Choroid plexus epithelial cell (primary cell): Measurements from ENCODE around the gene RANBP1.

Experiments used
- DNase-seq: peaks from one replicate; pipeline ENCODE4 v3.0.0-alpha.2; 2010; ENCODE audit warnings: low read depth
- H3K4me3 ChIP-seq: 2 replicates; pipeline ENCODE4 v1.5.1; 2011; ENCODE audit warnings: low read depth, mild to moderate bottlenecking, control low read depth, low read length, moderate library complexity
- TF ChIP-seq, protein P1 (sequence below): conservative IDR thresholded peaks from 2 replicates; pipeline ENCODE4 v1.5.1; 2011; ENCODE audit warnings: low read depth, mild to moderate bottlenecking, control low read depth, inconsistent platforms, low read length, moderate library complexity

RANBP1 gene

GRCh38 chr22:20105456-20106204 is 10.3 kb upstream of the RANBP1 start:
- H3K4me3 ChIP-seq, result no peak overlapping the region

DNA sequence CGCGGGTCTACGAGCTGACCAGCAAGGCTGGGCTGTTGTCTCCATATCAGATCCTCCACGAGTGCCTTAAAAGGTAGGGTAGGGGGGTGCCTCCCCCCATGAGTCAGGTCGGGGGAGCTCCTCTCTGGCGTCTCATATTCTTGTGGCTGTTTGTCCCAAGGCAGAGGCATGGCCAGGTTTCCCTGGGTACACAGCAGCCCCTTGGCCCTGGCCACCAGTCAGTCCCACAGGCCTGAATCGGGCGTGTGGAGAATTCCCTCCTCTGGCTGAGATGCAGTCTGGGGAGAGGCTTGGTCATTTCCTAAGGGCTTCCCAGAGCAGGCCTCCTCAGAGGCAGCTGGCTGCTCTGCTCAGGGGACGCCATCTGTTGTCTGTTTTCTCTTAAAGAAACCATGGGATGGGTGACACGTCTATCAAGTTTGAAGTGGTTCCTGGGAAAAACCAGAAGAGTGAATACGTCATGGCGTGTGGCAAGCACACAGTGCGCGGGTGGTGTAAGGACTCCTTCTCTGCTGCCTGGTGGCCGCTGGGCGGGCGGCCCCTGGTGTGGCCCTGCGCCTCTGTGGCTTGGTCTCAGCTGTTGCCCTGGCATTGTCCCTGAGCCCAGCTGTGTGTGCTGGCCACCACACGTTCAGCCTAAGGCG is 9.6 kb upstream of the RANBP1 start:
- no peak for DNase-seq
- no peak overlapping the region for H3K4me3 ChIP-seq
- TF ChIP-seq, protein P1, sequence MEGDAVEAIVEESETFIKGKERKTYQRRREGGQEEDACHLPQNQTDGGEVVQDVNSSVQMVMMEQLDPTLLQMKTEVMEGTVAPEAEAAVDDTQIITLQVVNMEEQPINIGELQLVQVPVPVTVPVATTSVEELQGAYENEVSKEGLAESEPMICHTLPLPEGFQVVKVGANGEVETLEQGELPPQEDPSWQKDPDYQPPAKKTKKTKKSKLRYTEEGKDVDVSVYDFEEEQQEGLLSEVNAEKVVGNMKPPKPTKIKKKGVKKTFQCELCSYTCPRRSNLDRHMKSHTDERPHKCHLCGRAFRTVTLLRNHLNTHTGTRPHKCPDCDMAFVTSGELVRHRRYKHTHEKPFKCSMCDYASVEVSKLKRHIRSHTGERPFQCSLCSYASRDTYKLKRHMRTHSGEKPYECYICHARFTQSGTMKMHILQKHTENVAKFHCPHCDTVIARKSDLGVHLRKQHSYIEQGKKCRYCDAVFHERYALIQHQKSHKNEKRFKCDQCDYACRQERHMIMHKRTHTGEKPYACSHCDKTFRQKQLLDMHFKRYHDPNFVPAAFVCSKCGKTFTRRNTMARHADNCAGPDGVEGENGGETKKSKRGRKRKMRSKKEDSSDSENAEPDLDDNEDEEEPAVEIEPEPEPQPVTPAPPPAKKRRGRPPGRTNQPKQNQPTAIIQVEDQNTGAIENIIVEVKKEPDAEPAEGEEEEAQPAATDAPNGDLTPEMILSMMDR, result no peak

More at GRCh38 chr22:20105456-20106204, 10.3 kb upstream of the RANBP1 start:
- DNase-seq, result no peak
- TF ChIP-seq, protein P1, result no peak

DNA sequence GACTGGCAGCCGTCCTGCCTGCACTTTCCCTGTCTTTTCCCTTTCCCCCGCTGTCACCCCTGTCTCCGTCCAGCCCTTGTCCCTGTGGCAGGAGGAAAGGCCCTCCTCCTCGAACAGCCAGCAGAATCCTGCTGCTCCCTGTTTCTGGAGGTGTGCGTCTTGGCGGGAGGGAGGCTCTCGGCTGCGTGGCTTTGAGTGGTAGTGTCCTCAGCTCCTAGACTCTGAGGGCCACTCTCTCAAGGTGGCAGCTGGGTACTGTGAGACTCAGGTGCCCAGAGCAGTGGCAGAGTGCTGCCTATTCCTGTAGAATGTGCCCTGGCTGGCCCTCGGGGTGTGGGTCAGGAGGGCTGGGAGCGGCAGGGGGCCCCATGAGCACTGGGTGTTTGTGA is 9.1 kb upstream of the RANBP1 start:
- H3K4me3 ChIP-seq, result no peak overlapping the region
- DNase-seq, result no peak
- TF ChIP-seq, protein P1, result no peak

DNA sequence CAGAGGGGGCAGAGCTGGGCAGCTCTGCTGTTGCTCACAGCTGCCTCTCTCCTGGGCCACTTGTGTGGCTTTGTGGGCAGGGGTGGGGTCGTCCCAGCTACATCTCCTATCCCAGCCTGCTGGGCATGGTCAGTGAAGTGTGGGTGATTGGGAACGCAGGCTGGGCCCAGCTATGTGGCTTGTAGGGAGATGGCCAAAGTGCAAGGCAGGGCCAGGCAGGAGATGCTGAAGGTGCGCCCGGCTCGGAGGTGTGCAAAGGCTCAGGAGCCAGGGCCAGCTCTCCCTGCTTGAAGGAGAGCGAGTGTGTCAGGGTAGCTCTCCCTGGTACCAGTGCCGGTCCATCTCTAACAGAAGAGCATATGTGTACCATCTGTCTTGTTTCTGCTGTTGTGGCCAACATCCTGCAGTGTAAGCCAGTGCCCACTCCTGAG is 8.4 kb upstream of the RANBP1 start:
- TF ChIP-seq, protein P1, result no peak
- DNase-seq, result no peak

GRCh38 chr22:20107951-20108756 is 7.8 kb upstream of the RANBP1 start:
- DNase-seq, result no peak
- TF ChIP-seq, protein P1, result no peak
- H3K4me3 ChIP-seq, result no peak overlapping the region

More for the DNA sequence above, 8.4 kb upstream of the RANBP1 start:
- H3K4me3 ChIP-seq, result no peak overlapping the region

GRCh38 chr22:20108757-20109230 is 7.1 kb upstream of the RANBP1 start:
- TF ChIP-seq, protein P1, result no peak
- no peak for DNase-seq

More at GRCh38 chr22:20108757-20109230, 7.1 kb upstream of the RANBP1 start:
- H3K4me3 ChIP-seq, result no peak overlapping the region
